HG03045 (cell line): Measurements from ENCODE around the gene EXO1.
A peak's percentile ranks its signal among the peaks of the same experiment; 100 is the strongest.
"Not testable (repeated sequence)": the region's sequence is repeated elsewhere in the genome, so short reads cannot be mapped to it uniquely, and the experiment has no call there.

Experiments
- ATAC-seq: cut with Tn5 transposase; IDR thresholded peaks from one replicate; pipeline ENCODE4 v1.9.1; 2021; ENCODE audit warnings: mild to moderate bottlenecking, moderate library complexity; ENCODE audit not compliant: unreplicated experiment

EXO1 gene

GRCh38 chr1:241847796-241848685 lies at the start of gene EXO1:
Gene EXO1, plus strand, starts transcription at chr1:241848204. Its CDS starts 2,222 bp downstream, at chr1:241850426.
- ATAC-seq: peak; percentile 97

- ATAC-seq: no peak
Measured at GRCh38 chr1:241799416-241799815, 48.6 kb upstream of the EXO1 start.

GRCh38 chr1:241800640-241801039 lies 47.4 kb upstream of the EXO1 start:
- ATAC-seq: no peak

- ATAC-seq: no peak
Measured at GRCh38 chr1:241802863-241803262, 45.1 kb upstream of the EXO1 start.

- not testable (repeated sequence) for ATAC-seq
Measured at GRCh38 chr1:241804706-241805105, 43.3 kb upstream of the EXO1 start.

GRCh38 chr1:241808265-241808664 lies 39.7 kb upstream of the EXO1 start:
- ATAC-seq: no peak

GRCh38 chr1:241810769-241811405 lies 37.1 kb upstream of the EXO1 start:
- no peak for ATAC-seq

- ATAC-seq: no peak
Measured at GRCh38 chr1:241813768-241814320, 34.2 kb upstream of the EXO1 start.

- ATAC-seq: no peak
Measured at GRCh38 chr1:241816008-241816407, 32.0 kb upstream of the EXO1 start.

GRCh38 chr1:241817331-241817792 lies 30.6 kb upstream of the EXO1 start:
- no peak for ATAC-seq

- no peak for ATAC-seq
Measured at GRCh38 chr1:241817956-241818612, 29.9 kb upstream of the EXO1 start.

- no peak for ATAC-seq
Measured at GRCh38 chr1:241819340-241819866, 28.6 kb upstream of the EXO1 start.

GRCh38 chr1:241821363-241821762 lies 26.6 kb upstream of the EXO1 start:
- no peak for ATAC-seq

GRCh38 chr1:241822846-241823245 lies 25.2 kb upstream of the EXO1 start:
- ATAC-seq: no peak

- ATAC-seq: no peak
Measured at GRCh38 chr1:241823925-241824324, 24.1 kb upstream of the EXO1 start.

GRCh38 chr1:241825581-241825980 lies 22.4 kb upstream of the EXO1 start:
- no peak for ATAC-seq

GRCh38 chr1:241826613-241827012 lies 21.4 kb upstream of the EXO1 start:
- ATAC-seq: not testable (repeated sequence)

GRCh38 chr1:241827264-241827663 lies 20.7 kb upstream of the EXO1 start:
- no peak for ATAC-seq

- ATAC-seq: no peak
Measured at GRCh38 chr1:241828463-241829021, 19.5 kb upstream of the EXO1 start.

GRCh38 chr1:241829468-241829867 lies 18.5 kb upstream of the EXO1 start:
- no peak for ATAC-seq
